Measurements from ENCODE around the gene RNF6.

DNA sequence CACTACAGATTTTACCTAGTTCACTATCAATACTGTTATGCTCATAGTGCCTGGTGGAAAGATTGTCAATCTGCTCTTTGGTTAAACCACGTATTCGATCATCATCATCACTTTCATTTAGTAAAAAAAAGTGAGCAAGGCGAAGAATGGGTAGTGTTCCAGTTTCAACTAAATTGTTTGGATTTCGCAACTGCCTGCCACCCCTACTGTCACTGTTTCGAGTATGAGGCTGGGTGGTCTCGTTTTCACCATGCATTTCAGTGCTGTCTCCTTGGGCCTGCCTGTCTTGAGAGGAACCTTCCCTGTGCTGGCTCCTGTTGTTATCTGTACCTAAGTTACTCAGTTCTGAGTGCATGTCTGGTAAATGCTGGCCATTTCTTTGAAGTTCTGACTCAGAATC is 8.1 kb downstream of the RNF6 start:
- TF ChIP-seq CTCF (conservative IDR thresholded peaks at IDR 0.05; ENCODE audit: low read depth, low read length) = no peak
- TF ChIP-seq EZH2 (IDR thresholded peaks at IDR 0.05; ENCODE audit: low read length, unreplicated experiment) = no peak

All from PC-3 (cell line).